ENCODE data around the gene ZCCHC4.

ZCCHC4 gene

GRCh38 chr4:25347971-25348370 is 35.4 kb downstream of the ZCCHC4 start:
- TF ChIP-seq ZNF565 (CRISPR knock-in tag; conservative IDR thresholded peaks at IDR 0.05; ENCODE audit: low read depth): no peak
- TF ChIP-seq ZNF70 (CRISPR knock-in tag; IDR thresholded peaks at IDR 0.05): no peak
- no peak for TF ChIP-seq PPARA (CRISPR knock-in tag; IDR thresholded peaks at IDR 0.05; ENCODE audit: borderline replicate concordance)
- TF ChIP-seq, protein P1, sequence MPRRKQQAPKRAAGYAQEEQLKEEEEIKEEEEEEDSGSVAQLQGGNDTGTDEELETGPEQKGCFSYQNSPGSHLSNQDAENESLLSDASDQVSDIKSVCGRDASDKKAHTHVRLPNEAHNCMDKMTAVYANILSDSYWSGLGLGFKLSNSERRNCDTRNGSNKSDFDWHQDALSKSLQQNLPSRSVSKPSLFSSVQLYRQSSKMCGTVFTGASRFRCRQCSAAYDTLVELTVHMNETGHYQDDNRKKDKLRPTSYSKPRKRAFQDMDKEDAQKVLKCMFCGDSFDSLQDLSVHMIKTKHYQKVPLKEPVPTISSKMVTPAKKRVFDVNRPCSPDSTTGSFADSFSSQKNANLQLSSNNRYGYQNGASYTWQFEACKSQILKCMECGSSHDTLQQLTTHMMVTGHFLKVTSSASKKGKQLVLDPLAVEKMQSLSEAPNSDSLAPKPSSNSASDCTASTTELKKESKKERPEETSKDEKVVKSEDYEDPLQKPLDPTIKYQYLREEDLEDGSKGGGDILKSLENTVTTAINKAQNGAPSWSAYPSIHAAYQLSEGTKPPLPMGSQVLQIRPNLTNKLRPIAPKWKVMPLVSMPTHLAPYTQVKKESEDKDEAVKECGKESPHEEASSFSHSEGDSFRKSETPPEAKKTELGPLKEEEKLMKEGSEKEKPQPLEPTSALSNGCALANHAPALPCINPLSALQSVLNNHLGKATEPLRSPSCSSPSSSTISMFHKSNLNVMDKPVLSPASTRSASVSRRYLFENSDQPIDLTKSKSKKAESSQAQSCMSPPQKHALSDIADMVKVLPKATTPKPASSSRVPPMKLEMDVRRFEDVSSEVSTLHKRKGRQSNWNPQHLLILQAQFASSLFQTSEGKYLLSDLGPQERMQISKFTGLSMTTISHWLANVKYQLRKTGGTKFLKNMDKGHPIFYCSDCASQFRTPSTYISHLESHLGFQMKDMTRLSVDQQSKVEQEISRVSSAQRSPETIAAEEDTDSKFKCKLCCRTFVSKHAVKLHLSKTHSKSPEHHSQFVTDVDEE (CRISPR knock-in tag; IDR thresholded peaks at IDR 0.05): no peak
- no peak for ATAC-seq

- TF ChIP-seq BACH2 (CRISPR knock-in tag; IDR thresholded peaks at IDR 0.05; ENCODE audit: borderline replicate concordance): no peak
- TF ChIP-seq ZFP30 (CRISPR knock-in tag; IDR thresholded peaks at IDR 0.05): no peak
- TF ChIP-seq, protein P1 (CRISPR knock-in tag; IDR thresholded peaks at IDR 0.05): no peak
- no peak for TF ChIP-seq CREB5 (CRISPR knock-in tag; IDR thresholded peaks at IDR 0.05; ENCODE audit: low read depth)
- no peak for TF ChIP-seq ARNTL (CRISPR knock-in tag; IDR thresholded peaks at IDR 0.05; ENCODE audit: borderline replicate concordance, low read depth)
- no peak for TF ChIP-seq RARB (CRISPR knock-in tag; IDR thresholded peaks at IDR 0.05)
- TF ChIP-seq SNAI2 (CRISPR knock-in tag; IDR thresholded peaks at IDR 0.05): no peak
- no peak for TF ChIP-seq CSRNP3 (CRISPR knock-in tag; IDR thresholded peaks at IDR 0.05)
- TF ChIP-seq ZNF8 (CRISPR knock-in tag; IDR thresholded peaks at IDR 0.05): no peak
- no peak for TF ChIP-seq OSR1 (CRISPR knock-in tag; IDR thresholded peaks at IDR 0.05)
- no peak for TF ChIP-seq ZC3H10 (CRISPR knock-in tag; IDR thresholded peaks at IDR 0.05)
- no peak for TF ChIP-seq ZNF565 (CRISPR knock-in tag; conservative IDR thresholded peaks at IDR 0.05; ENCODE audit: low read depth)
- TF ChIP-seq, protein P2, sequence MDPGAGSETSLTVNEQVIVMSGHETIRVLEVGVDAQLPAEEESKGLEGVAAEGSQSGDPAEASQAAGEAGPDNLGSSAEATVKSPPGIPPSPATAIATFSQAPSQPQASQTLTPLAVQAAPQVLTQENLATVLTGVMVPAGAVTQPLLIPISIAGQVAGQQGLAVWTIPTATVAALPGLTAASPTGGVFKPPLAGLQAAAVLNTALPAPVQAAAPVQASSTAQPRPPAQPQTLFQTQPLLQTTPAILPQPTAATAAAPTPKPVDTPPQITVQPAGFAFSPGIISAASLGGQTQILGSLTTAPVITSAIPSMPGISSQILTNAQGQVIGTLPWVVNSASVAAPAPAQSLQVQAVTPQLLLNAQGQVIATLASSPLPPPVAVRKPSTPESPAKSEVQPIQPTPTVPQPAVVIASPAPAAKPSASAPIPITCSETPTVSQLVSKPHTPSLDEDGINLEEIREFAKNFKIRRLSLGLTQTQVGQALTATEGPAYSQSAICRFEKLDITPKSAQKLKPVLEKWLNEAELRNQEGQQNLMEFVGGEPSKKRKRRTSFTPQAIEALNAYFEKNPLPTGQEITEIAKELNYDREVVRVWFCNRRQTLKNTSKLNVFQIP (CRISPR knock-in tag; IDR thresholded peaks at IDR 0.05; ENCODE audit: borderline replicate concordance, low read depth): no peak
- TF ChIP-seq ZFP3 (CRISPR knock-in tag; IDR thresholded peaks at IDR 0.05): no peak
- TF ChIP-seq, protein P3, sequence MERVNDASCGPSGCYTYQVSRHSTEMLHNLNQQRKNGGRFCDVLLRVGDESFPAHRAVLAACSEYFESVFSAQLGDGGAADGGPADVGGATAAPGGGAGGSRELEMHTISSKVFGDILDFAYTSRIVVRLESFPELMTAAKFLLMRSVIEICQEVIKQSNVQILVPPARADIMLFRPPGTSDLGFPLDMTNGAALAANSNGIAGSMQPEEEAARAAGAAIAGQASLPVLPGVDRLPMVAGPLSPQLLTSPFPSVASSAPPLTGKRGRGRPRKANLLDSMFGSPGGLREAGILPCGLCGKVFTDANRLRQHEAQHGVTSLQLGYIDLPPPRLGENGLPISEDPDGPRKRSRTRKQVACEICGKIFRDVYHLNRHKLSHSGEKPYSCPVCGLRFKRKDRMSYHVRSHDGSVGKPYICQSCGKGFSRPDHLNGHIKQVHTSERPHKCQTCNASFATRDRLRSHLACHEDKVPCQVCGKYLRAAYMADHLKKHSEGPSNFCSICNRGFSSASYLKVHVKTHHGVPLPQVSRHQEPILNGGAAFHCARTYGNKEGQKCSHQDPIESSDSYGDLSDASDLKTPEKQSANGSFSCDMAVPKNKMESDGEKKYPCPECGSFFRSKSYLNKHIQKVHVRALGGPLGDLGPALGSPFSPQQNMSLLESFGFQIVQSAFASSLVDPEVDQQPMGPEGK (CRISPR knock-in tag; IDR thresholded peaks at IDR 0.05; ENCODE audit: borderline replicate concordance): no peak
- no peak for ATAC-seq
These were observed 38.0 kb downstream of the ZCCHC4 start for GRCh38 chr4:25350561-25350960.

Measured in SK-N-SH treated with all-trans-retinoic acid at 6 μM for 48 hours (cell line).